Activated naive CD4-positive, alpha-beta T cell treated with anti-CD3 and anti-CD28 coated beads for 36 hours (primary cell): ENCODE results near the gene ALKBH8. TPM values are rescaled to one million over a fixed set of nuclear protein-coding genes. Genes with fewer than 3 reads are reported as not detected.

Experiments used
- CTCF ChIA-PET: fragments of 350-600 bp; sonication (Branson Sonifier 250); formaldehyde crosslinking; loops from one replicate; lab custom pipeline; 2021; ENCODE audit warnings: antibody characterized with exemption; lab: Charles Lee
- DNase-seq: peaks from one replicate; pipeline ENCODE4 v3.0.0-alpha.2; 2020
- H3K27ac Mint-ChIP-seq: one replicate; pipeline ENCODE4 v1.8.0; 2021; ENCODE audit warnings: mild to moderate bottlenecking, mixed read lengths
- H3K27me3 Mint-ChIP-seq: one replicate; pipeline ENCODE4 v1.8.0; 2021; ENCODE audit warnings: low read depth, mixed read lengths
- H3K36me3 Mint-ChIP-seq: one replicate; pipeline ENCODE4 v1.8.0; 2021; ENCODE audit warnings: low read depth, mixed read lengths
- H3K4me1 Mint-ChIP-seq: one replicate; pipeline ENCODE4 v1.8.0; 2021; ENCODE audit warnings: low read depth, mixed read lengths
- H3K4me3 Mint-ChIP-seq: one replicate; pipeline ENCODE4 v1.8.0; 2021; ENCODE audit warnings: mild to moderate bottlenecking, moderate library complexity, mixed read lengths
- H3K9me3 Mint-ChIP-seq: one replicate; pipeline ENCODE4 v1.8.0; 2021; ENCODE audit warnings: mixed read lengths
- intact Hi-C: fragments of 100-400 bp; cut with micrococcal nuclease; formaldehyde crosslinking; loops from one replicate; pipeline ENCODE4 v1.15.1; 2023
- total RNA-seq, 2 experiments: library from RNA; stranded (reverse); gene quantifications; one replicate each; pipeline ENCODE4 v1.2.3, GENCODE V29; 2021

ALKBH8 gene
- total RNA-seq, 2 experiments from 2014 or later = 10.1 to 12.2 TPM

DNA sequence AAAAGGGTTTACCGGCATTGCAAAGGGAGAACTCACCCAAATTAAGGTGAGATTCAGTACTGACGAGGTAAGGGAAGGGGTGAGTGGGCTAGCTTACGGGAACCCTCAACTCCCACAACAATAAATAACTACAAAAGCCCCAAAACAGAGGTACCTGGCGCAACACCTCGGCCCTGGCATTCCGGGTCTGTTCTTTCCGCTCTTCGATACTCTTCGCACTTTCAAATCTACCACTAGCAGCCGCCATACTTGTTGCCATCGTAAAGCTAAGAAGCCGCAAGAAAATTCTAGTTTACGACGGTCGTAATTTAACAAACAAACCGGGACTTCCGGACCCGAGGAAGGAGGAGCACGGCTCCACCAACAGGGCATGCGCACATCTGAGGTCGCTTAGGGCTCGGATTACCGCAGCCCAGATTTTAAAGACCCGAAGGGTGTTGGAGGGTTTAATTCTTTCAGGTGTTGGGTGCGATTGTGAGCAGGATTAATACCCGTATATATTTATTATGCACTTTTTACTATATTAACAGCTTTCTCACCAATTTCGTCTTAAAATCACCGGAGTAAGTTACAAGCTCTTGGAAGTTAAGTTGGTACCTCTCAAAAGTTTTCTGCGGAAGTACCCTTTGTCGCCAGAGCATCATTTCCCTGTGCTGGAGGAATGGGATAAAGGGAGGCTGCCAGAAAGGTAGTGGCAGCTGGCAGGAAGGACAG lies 107.8 kb downstream of the ALKBH8 start, which contains the start of gene CWF19L2:
TSS of gene CWF19L2 (minus strand) at position 268 of the 714 bp plus-strand sequence. CDS start at position 259, 9 bp downstream.
- intact Hi-C loops = loop anchor here (1.0 to 10.0 kb wide), 10 partner anchors 27 to 1435 kb away; partner anchors contain the start of genes AASDHPPT, ALKBH8, C11orf65 and CUL5
- H3K4me1 Mint-ChIP-seq = peaks cover 26% of the 10 kb centered on the region
- H3K27me3 Mint-ChIP-seq = no peaks in the 10 kb centered on the region
- H3K27ac Mint-ChIP-seq = peak within 1 kb of the TSS; percentile 90
- peak within 1 kb of the TSS; percentile 95 for H3K4me3 Mint-ChIP-seq
- H3K36me3 Mint-ChIP-seq = peaks cover 1% of the 10 kb centered on the region
- peak; percentile 94 for DNase-seq
- H3K9me3 Mint-ChIP-seq = no peaks in the 10 kb centered on the region
- CTCF ChIA-PET = interaction anchor here (1.2 to 1.4 kb wide), 3 partner anchors 27 to 91 kb away, joined by 3 to 7 read pairs (median 3); no protein-coding TSS in a partner anchor

DNA sequence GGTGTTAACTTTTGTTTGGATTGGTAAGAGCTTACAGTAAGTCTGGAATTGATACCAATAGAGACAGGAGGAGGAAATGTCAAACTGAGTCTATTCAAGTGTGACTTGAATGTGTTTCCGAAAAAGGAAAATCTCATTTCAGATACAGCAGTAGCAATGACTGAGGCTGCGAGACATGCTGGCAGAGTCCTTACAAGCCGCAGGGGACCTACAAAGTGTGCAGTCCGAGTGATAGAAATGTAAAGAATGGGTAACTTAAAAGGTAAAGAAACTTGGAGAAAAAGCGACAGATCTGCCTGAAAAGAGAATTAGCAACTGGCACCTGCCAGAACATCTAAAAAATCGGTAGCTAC lies 108.4 kb downstream of the ALKBH8 start:
- Mint-ChIP-seq H3K27ac (peak overlapping the region; percentile 90), H3K36me3 (peaks cover 4% of the 10 kb centered on the region), H3K4me1 (peaks cover 28% of the 10 kb centered on the region), H3K27me3 (no peaks in the 10 kb centered on the region), H3K4me3 (peak overlapping the region; percentile 95), H3K9me3 (no peaks in the 10 kb centered on the region)
- peak; percentile 16 for DNase-seq
- intact Hi-C loops = loop anchor here (1.0 to 10.0 kb wide), 10 partner anchors 26 to 1434 kb away; partner anchors contain the start of genes AASDHPPT, ALKBH8, C11orf65 and CUL5
- CTCF ChIA-PET = interaction anchor here (1.2 to 1.4 kb wide), 3 partner anchors 28 to 92 kb away, joined by 3 to 7 read pairs (median 3); no protein-coding TSS in a partner anchor

DNA sequence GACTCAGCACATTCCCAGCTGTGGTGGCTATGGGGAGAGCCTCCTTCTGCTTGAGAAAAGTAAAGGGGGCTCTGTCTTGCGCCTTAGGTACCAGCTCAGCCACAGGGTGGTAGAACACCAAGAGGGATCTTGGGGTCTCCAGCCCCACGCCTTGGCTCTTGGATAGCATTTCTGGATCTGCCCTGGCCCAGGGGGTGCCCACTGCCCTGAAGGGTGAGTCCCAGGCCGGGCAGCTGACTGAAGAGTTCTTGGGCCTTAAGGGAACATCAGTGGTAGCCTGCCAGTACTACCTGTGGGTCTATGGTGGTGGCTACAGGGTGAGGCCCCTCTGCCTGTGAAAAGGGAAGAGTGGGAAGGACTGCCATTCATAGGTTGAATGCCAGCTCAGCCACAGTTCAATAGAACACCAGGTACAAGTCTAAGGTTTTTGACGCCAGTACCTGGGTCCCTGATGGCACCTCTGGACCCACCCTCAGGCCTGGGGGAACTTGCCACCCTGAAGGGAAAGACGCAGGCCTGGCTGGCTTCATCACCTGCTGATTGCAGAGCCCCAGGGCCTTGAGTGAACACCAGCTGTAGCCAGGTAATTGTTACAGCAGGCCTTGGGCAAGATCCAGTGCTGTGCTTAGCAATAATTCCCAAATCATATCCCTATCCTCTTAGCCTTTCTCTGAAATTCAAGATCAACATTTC lies 111.8 kb downstream of the ALKBH8 start:
- H3K4me3 Mint-ChIP-seq = no peak overlapping the region
- H3K4me1 Mint-ChIP-seq = peaks cover 37% of the 10 kb centered on the region
- CTCF ChIA-PET = interaction anchor here (0.9 kb wide), 1 partner anchor 8 kb away, joined by 3 read pairs; no protein-coding TSS in a partner anchor
- intact Hi-C loops = loop anchor here (10.0 kb wide), 2 partner anchors 1011 to 1041 kb away; partner anchors contain the start of genes C11orf65 and POGLUT3
- H3K27me3 Mint-ChIP-seq = no peaks in the 10 kb centered on the region
- no peak overlapping the region for H3K27ac Mint-ChIP-seq
- peaks cover 11% of the 10 kb centered on the region for H3K36me3 Mint-ChIP-seq
- H3K9me3 Mint-ChIP-seq = no peaks in the 10 kb centered on the region
- DNase-seq = no peak

Other genes with a start within 250 kb of the ALKBH8 start
- gene CWF19L2, start 107.9 kb downstream of the ALKBH8 start, total RNA-seq = 10 to 100 TPM; 16.9 to 17.9 TPM
- gene ELMOD1, start 25.4 kb upstream of the ALKBH8 start, total RNA-seq = not detected
- gene SLN, start 146.3 kb upstream of the ALKBH8 start, total RNA-seq = not detected